HG02571 (cell line): ENCODE measurements around the gene SPRR3.
"Not testable (repeated sequence)": the region's sequence is repeated elsewhere in the genome, so short reads cannot be mapped to it uniquely, and the experiment has no call there.

Experiments
- ATAC-seq: cut with Tn5 transposase; IDR thresholded peaks from one replicate; pipeline ENCODE4 v1.9.1; 2021; ENCODE audit warnings: mild to moderate bottlenecking, moderate library complexity; ENCODE audit not compliant: unreplicated experiment

Gene SPRR3

GRCh38 chr1:152983234-152983633 lies 18.3 kb upstream of the SPRR3 start:
- ATAC-seq: no peak

- no peak for ATAC-seq
These were observed 17.8 kb upstream of the SPRR3 start, which contains the start of gene SPRR1A for GRCh38 chr1:152983743-152984142. TSS of gene SPRR1A (plus strand) at chr1:152984081. CDS start at chr1:152985231, 1,150 bp downstream.

GRCh38 chr1:152986578-152986977 lies 15.0 kb upstream of the SPRR3 start:
- no peak for ATAC-seq

- ATAC-seq: no peak
These were observed 8.4 kb upstream of the SPRR3 start for GRCh38 chr1:152993186-152993585.

- ATAC-seq: no peak
These were observed 5.7 kb upstream of the SPRR3 start for GRCh38 chr1:152995842-152996241.

GRCh38 chr1:152996633-152997400 lies 4.7 kb upstream of the SPRR3 start:
- no peak for ATAC-seq

GRCh38 chr1:152997901-152998300 lies 3.6 kb upstream of the SPRR3 start:
- ATAC-seq: no peak

- ATAC-seq: no peak
These were observed 3.1 kb upstream of the SPRR3 start for GRCh38 chr1:152998476-152998875.

GRCh38 chr1:152999818-153000217 lies 1.7 kb upstream of the SPRR3 start:
- no peak for ATAC-seq

- ATAC-seq: no peak
These were observed 1.3 kb upstream of the SPRR3 start for GRCh38 chr1:153000294-153000693.

GRCh38 chr1:153011235-153011758 lies 9.7 kb downstream of the SPRR3 start:
- not testable (repeated sequence) for ATAC-seq

GRCh38 chr1:153021829-153022228 lies 20.3 kb downstream of the SPRR3 start:
- not testable (repeated sequence) for ATAC-seq

- ATAC-seq: not testable (repeated sequence)
These were observed 20.8 kb downstream of the SPRR3 start for GRCh38 chr1:153022340-153022739.

GRCh38 chr1:153023109-153023508 lies 21.6 kb downstream of the SPRR3 start:
- ATAC-seq: no peak

- no peak for ATAC-seq
These were observed 22.9 kb downstream of the SPRR3 start for GRCh38 chr1:153024413-153024812.

GRCh38 chr1:153025797-153026196 lies 24.2 kb downstream of the SPRR3 start:
- ATAC-seq: no peak

GRCh38 chr1:153028766-153029165 lies 27.2 kb downstream of the SPRR3 start:
- no peak for ATAC-seq

GRCh38 chr1:153030895-153031294 lies 29.3 kb downstream of the SPRR3 start, which contains the start of gene SPRR1B:
TSS of gene SPRR1B (plus strand) at chr1:153031203. CDS start at chr1:153032346, 1,143 bp downstream.
- ATAC-seq: no peak

GRCh38 chr1:153032073-153032472 lies 30.5 kb downstream of the SPRR3 start:
- ATAC-seq: no peak

GRCh38 chr1:153032677-153033308 lies 31.2 kb downstream of the SPRR3 start:
- no peak for ATAC-seq

GRCh38 chr1:153035211-153035610 lies 33.7 kb downstream of the SPRR3 start:
- ATAC-seq: no peak
